Measurements from ENCODE around the gene SLC16A10. TPM values are rescaled to one million over a fixed set of nuclear protein-coding genes. Genes with fewer than 3 reads are reported as not detected.

Gene SLC16A10
- total RNA-seq, 3 donors from 2014 or later: 1.4 to 6.0 (median 3.8) TPM

DNA sequence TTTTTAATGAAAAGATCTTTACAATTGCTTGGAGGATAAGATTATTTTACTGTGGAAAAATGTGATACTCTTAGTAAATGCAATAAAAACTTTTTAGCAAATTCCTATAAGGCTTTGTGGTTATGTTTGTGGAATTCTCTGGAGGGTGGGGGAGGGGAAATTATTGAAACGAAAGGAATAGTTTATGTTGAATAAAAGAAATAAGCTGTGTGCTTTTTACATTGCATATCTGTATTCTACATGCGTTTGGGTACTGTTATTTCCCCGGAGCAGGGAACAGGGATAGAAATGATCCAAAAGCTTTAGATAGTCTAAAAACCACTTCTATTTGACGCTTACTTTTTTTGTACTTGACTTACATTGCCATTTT lies 143.8 kb downstream of the SLC16A10 start:
- ATAC-seq (no peak), DNase-seq (no peak)
- H3K36me3 ChIP-seq (ENCODE audit: low read depth): no peaks in the 10 kb centered on the region
- no peak overlapping the region for H3K4me3 ChIP-seq
- TF ChIP-seq, protein P1, sequence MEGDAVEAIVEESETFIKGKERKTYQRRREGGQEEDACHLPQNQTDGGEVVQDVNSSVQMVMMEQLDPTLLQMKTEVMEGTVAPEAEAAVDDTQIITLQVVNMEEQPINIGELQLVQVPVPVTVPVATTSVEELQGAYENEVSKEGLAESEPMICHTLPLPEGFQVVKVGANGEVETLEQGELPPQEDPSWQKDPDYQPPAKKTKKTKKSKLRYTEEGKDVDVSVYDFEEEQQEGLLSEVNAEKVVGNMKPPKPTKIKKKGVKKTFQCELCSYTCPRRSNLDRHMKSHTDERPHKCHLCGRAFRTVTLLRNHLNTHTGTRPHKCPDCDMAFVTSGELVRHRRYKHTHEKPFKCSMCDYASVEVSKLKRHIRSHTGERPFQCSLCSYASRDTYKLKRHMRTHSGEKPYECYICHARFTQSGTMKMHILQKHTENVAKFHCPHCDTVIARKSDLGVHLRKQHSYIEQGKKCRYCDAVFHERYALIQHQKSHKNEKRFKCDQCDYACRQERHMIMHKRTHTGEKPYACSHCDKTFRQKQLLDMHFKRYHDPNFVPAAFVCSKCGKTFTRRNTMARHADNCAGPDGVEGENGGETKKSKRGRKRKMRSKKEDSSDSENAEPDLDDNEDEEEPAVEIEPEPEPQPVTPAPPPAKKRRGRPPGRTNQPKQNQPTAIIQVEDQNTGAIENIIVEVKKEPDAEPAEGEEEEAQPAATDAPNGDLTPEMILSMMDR (IDR thresholded peaks at IDR 0.05): no peak
- intact Hi-C loops (cut with DNase I, micrococcal nuclease): no loop called here
- no peaks in the 10 kb centered on the region for H3K9me3 ChIP-seq
- H3K4me1 ChIP-seq (ENCODE audit: low read depth): no peaks in the 10 kb centered on the region

DNA sequence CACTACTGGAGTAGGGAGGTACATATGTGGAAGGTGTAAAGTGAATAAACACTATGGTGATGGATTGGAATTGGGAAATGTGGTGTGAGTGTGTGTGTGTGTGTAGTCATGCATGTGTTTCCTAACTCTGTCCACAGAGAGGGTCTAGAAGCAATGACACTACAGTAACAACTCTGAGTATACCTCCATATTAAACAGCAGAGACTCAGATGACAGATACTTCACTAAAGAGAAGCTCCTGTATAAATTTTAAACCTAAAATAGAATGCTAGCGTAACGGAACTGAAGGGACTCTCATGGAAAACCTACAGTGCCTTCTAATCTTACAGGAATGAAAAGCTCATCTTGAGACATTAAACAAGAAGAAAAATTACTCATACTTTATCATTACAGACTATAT lies 150.5 kb downstream of the SLC16A10 start:
- TF ChIP-seq, protein P1 (IDR thresholded peaks at IDR 0.05): no peak
- Histone ChIP-seq H3K4me3 (no peak overlapping the region), H3K9me3 (no peaks in the 10 kb centered on the region), H3K4me1 (ENCODE audit: low read depth) (no peaks in the 10 kb centered on the region), H3K36me3 (ENCODE audit: low read depth) (no peaks in the 10 kb centered on the region)
- intact Hi-C loops (cut with DNase I, micrococcal nuclease): no loop called here
- DNase-seq: no peak
- no peak for ATAC-seq

DNA sequence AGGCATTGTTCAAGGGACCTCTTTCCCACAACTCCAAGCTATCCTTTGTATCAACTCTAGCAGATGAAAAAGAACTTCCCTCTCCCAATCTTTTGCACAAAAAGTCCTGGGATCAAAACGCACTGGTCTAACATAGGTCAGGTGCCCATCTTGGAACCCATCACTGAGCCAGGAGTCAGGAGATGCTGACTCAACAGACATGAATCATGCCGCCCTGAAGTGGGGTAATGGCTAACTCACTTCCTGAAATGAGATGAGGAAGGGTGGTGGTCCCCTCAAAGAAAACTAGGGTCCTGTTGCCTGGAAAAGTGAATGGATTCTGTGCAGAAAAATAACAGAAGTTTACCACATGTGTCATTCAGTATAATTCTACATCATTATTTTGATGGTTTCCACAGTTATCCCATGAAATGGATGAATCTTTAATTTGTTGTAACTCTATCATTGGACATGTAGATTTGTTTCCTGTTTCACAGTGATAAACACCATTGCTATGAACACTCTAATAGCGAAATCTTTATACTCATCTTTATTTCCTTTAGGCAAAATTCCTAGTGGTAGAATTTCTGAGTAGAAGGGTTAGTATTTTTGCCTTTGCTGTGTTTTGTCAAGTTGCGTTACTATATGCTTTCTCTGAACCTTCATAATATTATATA lies 151.3 kb downstream of the SLC16A10 start:
- ATAC-seq (no peak), DNase-seq (no peak)
- H3K9me3 ChIP-seq: no peaks in the 10 kb centered on the region
- TF ChIP-seq, protein P1 (IDR thresholded peaks at IDR 0.05): no peak
- H3K36me3 ChIP-seq (ENCODE audit: low read depth): no peaks in the 10 kb centered on the region
- H3K4me1 ChIP-seq (ENCODE audit: low read depth): no peaks in the 10 kb centered on the region
- H3K4me3 ChIP-seq: no peak overlapping the region
- intact Hi-C loops (cut with DNase I, micrococcal nuclease): no loop called here

DNA sequence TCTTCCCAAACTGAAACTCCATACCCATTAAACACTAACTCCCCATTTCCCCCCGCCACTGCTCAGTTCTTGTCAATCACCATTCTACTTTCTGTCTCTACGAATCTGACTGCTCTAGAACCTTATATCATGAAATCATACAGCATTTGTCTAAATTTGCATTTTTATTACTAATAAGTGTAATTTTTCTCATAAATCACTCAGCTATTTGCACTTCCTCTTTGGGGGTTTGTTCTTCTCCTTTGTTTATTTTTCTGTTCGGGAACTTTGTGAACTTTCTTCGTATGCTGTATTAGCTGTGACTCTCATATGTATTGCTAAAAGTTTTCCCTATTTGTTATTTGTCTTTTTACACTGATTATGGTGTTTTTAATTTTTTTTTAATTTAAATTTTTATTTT lies 152.2 kb downstream of the SLC16A10 start:
- H3K4me3 ChIP-seq: no peak overlapping the region
- TF ChIP-seq, protein P1 (IDR thresholded peaks at IDR 0.05): no peak
- intact Hi-C loops (cut with DNase I, micrococcal nuclease): no loop called here
- H3K9me3 ChIP-seq: no peaks in the 10 kb centered on the region
- DNase-seq (no peak), ATAC-seq (no peak)
- H3K36me3 ChIP-seq (ENCODE audit: low read depth): no peaks in the 10 kb centered on the region
- no peaks in the 10 kb centered on the region for H3K4me1 ChIP-seq (ENCODE audit: low read depth)

DNA sequence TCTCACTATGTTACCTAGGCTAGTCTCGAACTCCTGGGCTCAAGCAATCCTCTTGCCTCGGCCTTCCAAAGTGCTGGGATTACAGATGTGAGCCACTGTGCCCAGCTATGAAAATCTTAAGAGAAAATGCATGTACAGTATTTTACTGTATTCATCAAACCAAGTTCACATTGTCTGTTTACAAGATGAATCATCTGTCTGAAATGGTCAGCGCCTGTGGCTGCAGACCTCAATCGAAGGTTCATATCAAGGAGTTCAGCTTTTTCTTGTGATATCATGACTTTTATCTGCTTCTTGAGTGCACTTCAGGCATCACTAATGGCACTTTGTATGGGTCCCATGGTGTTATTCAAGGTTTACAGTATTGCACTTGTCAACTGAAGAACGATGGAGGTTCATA lies 155.1 kb downstream of the SLC16A10 start:
- ATAC-seq (no peak), DNase-seq (no peak)
- TF ChIP-seq, protein P1 (IDR thresholded peaks at IDR 0.05): no peak
- Histone ChIP-seq H3K4me1 (ENCODE audit: low read depth) (no peaks in the 10 kb centered on the region), H3K9me3 (no peaks in the 10 kb centered on the region), H3K36me3 (ENCODE audit: low read depth) (no peaks in the 10 kb centered on the region), H3K4me3 (no peak overlapping the region)
- intact Hi-C loops (cut with DNase I, micrococcal nuclease): no loop called here

DNA sequence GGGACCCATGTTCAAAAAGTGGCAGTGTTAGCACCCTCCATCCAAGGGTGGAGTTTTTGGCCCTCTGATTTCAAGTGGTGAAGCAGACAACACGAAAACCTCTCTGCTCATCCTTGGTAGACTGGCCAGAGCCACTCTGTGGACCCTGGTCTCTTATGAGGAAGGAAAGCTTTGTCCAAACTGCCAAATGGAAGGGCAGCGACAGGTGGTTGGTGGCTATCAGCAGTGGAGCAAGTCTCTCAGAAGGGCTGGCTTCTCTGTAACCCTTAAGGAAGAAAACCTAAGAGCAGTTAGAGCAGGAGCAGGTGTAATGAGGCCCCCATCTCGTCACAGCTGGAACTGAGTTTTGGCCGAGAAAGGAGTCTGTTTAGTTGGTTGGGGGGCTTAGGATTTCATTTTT lies 155.8 kb downstream of the SLC16A10 start:
- H3K4me1 ChIP-seq (ENCODE audit: low read depth): no peaks in the 10 kb centered on the region
- ATAC-seq: no peak
- H3K4me3 ChIP-seq: no peak overlapping the region
- intact Hi-C loops (cut with DNase I, micrococcal nuclease): no loop called here
- DNase-seq: no peak
- no peaks in the 10 kb centered on the region for H3K9me3 ChIP-seq
- H3K36me3 ChIP-seq (ENCODE audit: low read depth): no peaks in the 10 kb centered on the region
- TF ChIP-seq, protein P1 (IDR thresholded peaks at IDR 0.05): no peak
